GM19328 (cell line): ENCODE data around the gene CEP152.

Experiments used
- ATAC-seq: cut with Tn5 transposase; IDR thresholded peaks from one replicate; pipeline ENCODE4 v1.9.1; 2021; ENCODE audit warnings: mild to moderate bottlenecking, moderate library complexity; ENCODE audit not compliant: unreplicated experiment

The CEP152 gene

DNA sequence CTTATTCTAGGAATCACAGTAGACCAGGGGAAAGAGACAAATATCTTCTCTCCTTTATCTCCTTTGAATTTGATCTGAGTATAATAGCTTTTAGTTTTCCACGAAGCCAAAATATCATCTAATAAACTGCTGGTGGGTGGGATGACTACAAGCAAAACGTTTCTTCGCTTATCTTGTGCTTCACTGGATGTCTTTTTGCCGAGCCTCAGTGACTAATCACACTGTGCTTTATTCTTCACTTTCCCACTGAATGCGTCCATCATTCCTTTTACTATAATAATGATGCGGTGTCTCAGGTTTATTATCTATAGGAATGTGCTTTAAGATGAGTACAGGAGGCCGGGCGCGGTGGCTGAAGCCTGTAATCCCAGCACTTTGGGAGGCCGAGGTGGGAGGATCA, 32.5 kb downstream of the CEP152 start:
- ATAC-seq: no peak

DNA sequence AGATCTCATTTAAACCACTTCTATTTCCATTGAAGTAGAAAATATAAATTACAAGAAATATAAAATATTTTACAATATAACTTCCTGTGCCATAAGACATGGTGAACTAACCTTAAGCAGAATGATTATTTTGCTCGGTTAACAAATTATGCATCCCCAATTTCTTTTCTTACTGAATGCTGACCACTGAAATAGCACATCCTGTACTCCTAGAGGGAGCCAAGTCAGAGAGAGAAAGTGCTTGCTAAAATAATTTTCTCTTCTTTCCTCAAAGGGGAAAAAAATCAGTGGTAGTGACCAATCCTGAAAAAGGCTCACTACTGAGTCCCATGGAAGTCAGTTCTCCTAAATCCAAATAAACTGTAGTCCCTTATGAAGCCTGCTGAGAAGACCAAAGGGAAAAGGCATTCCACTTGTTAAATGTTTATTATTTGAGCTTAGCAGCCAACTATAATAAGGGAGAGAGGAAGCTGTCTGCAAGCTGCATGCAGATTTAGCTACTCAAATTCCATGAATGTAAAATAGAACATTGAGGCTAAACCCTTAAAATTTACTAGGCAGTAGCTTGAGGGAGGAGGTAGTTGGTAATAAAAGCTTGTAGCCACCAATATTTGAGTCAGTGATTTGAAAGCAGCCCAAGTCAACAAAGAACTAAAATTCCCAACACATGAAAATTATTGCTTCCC, 33.1 kb downstream of the CEP152 start:
- no peak for ATAC-seq

DNA sequence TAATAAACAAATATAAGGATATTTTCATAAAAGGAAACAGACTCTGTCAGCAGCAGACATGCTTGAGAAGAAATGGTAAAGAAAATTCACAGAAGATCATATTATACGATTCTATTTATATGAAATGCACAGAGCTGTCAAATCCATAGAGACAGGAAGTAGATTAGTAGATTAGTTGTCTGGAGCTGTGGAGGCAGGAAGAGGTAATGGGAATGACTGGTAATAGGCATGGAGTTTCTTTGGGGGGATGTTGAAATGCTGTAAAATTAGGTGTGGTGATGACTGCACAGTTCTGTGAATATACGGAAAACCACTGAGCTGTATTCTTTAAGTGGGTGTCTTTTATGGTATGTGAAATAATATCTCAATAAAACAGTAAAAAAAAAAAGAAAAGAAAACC, 35.3 kb downstream of the CEP152 start:
- no peak for ATAC-seq

DNA sequence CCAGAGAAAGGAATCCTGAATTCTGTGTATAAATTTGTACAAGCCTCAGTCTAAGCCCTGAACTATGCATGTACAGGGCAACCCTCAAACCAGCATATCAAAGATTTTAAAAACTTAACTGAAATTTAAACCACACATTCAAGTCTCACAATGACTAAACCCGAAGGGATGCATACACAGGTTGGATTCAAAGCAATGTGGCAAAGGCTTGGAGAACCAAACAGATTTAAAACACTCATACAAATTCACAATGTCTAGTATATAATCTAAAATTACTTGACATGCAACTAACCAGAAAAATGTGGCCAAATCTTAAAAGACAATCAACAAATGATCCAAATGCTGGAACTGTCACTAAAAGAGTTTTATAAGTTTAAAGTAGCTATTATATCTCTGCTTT, 36.4 kb downstream of the CEP152 start:
- ATAC-seq: no peak

DNA sequence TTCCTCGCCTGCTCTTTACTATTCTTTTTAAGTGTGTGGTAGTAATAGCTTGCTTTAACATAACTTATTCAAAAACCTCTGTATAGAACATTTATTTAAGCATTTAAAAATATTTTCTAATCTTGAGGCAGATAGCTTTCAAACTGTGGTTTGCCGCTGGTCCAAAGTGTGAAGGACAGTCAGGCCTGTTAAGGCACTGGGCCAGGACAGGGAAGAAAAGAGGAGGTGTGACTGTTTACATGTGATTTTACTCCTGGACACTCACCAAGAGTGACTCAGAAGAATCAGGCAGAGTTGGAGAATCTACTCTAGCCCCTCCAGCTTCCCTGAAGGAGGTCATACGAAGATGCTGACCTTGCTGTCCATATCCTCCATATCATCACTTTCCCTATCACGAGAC, 44.7 kb downstream of the CEP152 start:
- no peak for ATAC-seq

DNA sequence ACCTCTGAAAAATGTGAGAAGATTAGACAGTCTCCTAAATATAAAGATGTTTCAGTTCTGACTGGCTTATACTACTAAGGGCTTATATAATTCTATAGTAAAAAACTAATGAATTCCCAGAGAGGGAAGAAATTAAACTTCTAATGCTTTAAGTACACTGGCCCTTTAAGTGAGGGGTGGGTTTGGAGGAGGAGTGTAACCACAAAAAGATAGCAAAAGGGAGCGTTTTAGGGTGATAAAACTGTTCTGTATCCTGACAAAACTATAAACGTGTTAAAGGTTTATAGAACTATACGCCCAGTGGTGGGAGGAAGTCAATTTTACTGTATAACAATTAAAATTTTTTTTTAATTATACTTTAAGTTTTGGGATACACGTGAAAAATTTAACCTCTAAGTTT, 45.8 kb downstream of the CEP152 start:
- no peak for ATAC-seq

DNA sequence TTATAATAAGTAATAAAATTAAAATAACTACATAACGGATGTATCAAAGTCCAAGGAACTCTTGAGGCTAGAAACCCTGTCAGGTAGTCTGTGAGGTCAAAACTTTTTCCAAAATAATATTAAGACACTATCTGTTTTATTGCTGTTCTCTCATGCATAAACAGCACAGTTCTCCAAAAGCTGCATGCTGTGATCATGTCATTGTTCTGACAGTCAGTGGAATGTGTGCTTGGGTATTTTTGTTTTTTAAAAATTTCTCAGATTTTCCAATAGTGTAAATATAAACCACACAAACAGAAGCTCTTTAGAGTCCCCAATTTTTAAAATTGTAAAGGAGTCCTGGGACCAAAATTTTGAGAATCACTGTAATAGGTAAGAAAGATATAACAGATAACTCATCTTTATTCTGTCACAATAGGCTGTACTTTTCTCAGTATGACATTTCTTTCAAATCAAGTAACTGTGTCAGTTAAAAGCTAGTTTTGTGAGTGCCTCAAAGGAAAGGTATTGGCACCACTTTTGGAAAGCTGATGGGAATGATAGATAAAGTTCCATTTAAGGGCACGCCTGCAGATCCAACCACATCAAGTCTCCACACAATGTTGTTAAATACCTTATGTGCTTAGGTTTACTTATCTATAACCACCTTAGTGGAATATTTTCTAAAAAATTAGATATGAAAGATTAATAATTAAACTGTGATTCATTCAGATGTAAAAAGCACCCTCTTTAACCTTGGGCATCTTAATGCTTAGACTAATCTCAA, 49.3 kb downstream of the CEP152 start:
- ATAC-seq: no peak

DNA sequence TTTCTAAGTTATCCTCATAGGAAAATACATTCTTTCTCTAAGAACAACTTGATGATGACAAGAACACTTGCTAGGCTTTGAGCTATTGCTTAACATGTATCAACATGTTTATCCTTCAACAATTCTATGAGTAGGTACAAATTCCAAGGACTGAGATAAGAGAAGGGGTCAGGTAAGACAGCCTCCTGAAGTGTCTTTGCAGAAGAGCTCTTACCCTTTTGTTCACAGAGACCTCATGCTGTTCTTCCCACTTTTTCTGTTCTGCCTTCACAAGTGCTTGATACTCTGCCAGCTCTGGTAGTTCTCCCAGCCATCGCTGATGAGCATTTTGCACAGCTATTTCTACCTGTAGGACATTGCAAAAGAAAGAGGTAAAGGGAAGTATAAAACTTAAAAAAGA, 50.9 kb downstream of the CEP152 start:
- no peak for ATAC-seq

DNA sequence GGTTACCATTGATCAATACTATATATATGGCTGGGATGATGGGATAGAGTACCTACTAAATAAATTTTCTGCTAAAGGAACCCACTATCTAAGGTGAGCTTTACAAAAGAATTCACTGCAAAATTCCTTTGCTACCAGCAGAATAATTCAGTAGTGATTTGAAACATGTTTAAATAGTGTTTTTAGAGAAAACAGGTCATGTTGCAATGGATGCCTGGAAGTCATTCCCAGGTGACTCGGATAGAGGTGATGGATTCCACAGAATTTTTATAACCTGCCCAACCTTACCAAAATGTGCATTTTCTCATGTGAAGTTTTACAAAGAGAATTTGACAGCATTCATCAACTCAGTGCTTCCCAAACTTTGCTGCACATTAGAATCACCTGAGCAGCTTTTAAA, 53.2 kb downstream of the CEP152 start:
- no peak for ATAC-seq

DNA sequence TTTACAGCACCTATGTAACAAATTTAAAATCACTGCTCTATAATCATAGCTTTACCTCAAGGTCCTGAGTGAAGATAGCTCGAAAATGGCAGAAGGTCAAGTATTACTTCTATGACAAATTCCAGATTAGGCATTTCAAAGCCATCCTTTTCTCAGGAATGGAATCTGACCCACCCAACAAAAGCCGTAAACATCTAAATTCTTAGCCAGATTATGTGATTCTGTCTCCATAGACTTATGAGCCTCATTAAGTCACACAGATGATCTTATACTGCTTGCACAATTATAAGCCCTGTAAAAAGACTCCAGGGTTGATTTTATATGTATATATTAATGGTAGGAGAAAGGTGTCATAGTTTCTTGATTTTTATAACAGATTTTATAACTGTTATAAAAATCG, 56.9 kb downstream of the CEP152 start:
- ATAC-seq: no peak

DNA sequence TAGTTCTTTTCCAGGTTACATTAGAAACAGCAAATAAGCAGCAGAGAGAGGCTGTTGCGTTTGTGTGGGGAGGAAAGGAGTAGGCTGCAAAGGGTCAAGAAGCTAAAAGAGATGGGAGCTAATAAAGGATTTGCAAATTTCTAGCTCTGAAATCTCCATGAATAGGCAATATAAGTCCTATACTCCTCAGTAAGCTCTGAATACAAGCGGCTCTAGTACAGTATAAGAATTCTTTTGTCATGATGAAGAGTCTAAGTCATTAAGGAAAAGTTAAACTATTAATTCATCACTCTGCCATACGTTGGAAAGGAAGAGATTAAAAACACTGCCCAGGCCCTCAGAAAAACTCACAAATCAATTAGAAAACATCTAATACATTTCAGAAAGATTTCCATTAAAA, 59.3 kb downstream of the CEP152 start:
- no peak for ATAC-seq

DNA sequence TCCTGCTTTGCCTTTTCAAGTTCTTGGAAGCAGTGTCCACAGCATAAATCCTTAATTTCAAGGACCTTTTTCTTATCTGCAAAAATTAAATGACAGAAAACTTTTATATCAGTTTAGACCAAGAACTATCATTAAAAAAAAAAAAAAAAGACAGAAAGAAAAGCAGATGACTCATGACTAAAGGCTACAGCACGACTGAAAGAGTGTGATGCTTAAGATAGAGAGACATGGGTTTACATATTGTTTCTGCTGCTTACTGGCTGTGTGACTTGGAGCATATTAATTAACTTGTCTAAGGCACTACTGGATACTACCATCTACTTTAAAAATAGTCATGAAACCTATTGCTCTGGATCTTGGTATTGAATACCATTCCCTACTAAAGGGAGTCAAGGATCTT, 62.3 kb downstream of the CEP152 start:
- ATAC-seq: no peak

DNA sequence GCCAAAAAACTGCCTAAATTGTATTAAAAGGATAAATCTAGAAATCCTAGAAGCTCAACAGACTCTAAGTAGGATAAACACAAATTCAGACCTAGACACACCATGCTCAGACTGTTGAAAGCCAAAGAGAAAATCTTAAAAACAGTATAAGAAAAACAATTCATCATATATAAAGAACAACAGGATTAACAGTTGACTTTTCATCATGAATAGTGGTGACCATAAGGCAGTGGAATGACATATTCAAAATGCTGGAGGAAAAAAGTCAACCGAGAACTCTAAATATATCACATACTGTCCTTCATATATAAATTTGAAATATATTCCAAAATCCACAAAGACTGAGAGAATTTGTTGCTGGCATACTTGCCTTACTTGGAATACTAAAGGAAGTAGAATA, 77.3 kb downstream of the CEP152 start:
- ATAC-seq: no peak

DNA sequence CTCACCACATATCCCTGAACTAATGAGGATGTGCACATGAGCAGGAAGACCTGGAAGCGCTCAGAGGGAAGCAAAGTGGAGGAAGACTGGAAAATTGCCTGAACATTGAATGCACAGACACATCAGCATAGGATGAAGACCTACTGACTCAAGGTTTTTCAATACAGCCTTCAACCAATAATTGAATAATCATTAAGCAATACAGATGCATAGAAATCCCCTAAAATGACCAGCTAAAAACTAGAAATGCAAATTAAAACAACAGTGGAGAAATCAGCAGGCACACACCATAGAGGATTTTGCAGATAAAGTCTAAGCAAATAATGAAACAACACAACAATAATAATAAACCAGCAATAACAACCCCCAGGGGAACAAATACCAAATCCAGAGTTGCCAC, 80.4 kb downstream of the CEP152 start:
- ATAC-seq: no peak

DNA sequence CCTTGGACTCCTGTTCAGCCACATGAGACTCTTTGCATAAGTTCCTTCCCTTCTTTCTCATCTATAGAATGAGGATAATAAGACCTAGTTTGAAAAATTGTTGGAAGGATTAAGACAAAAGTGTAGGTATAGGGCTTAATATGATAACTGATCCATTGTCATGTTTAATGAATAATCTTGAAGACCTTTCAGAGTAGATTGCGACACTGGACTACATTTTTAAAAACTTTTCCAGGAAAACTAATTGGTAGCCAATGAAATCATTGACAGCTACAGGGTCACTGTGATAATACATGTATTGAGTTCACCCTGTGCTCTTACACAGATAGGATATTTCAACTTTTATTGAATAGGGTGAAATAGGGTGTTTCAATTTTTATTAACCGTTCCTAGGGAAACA, 86.9 kb downstream of the CEP152 start:
- no peak for ATAC-seq

DNA sequence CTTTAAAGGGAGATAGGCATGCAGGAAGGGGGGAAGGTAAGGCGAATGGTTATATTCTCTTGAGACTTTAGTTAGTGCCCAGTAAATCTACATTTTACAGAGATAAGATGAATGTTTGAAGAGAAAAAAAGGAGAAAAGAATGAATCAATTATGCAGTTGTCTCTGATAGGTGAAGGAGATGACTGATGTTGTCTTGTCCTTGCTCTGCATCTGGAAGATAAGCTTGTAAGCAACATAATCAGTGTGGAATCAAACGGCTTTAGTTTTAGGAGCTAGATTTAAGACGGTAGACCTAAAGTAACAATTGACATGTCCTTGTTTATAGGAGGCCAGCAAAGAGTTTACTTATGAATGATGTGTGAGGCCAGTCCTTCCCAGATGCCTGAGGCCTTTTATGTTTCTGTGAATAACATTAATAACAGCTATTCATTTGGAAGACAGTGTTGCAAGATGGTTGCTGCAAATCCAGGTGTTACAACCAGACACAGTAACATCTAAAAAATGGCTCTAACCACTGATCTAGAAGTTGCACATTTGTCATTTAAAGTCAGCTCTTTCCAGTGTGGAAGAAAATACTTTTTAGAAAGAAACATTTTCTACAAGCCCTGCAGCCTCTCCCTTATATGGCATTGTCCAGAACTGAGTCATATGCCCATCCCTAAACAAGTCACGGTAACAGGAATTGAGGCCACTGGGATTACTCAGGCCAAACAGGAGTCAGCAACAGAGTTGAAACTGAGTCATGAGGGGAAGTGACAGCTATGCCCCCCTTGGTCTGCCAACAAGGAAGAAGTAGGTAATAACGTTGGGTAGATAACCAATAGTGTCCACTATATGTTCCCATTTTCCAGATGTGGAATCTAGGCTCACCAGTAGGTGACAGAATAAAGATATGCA, 87.9 kb downstream of the CEP152 start:
- no peak for ATAC-seq

DNA sequence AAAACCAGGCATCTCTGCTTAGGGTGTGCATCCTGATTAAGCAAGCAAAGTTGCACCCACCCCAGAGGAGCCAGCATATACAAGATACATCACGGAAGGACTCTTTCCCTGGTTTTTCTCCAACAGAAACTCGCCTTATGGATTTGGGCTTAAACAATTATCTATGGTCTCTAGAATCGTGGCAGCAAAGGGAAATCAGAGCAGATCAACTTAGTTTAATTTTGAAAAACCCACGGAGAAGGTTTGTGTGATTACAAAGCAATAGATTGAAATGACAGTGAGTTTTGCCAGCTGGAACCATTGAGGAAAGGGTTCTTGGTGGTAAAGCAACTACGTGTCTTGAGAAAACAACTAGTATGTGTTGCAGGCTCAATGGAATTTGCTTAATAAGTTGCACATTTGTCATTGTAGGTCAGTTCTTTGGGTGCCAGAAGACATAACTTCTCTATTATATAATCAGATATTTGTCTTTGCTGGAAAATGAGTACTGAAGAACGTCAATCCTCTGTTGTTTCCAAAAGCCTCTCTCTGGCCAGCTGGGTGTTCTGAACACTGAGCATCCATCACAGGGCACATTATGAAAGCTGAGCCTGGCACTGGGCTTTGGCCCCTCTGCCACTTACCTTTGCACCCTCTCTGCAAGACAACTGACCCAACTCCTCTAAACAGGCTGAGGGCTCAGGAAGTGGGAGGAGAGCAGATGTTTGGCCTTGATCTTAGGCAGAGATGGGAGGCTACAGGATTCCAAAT, 89.6 kb downstream of the CEP152 start:
- no peak for ATAC-seq

DNA sequence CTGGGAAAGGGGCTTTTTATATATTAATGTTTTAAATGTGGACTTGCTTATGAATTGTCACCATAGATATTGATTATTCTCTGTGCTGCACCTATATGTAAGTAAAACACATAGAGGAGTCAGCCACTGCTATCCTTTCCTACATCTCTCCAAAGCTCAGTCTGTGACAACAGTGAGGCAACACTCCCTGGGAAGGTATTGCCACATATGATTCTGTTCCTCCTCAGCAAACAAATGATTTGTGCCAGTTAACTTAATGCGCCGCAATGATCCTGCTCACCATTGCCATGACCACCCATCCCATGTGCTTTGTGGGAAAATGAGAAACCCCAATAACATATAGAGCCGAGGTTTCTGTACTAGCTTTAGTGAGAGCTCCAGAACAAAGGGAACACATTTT, 90.2 kb downstream of the CEP152 start:
- ATAC-seq: no peak

DNA sequence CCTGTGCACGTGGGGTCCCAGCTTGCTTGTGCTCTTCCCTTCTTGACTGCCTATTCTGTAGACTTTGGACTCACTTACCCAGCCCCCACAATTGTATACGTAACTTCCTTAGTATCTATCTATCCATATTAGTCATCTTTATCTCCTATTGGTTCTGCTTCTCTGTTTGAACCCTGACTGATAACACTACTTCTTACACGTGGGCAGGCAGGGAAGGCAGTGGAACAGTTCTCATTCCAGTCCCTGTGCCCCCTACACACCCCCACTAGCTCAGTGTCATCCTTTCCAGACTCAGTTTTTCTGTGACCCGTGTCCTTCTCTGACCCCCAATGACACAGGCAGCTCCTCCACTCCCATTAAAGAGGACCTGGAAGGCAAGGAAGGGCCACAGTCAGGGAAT, 91.2 kb downstream of the CEP152 start:
- no peak for ATAC-seq

DNA sequence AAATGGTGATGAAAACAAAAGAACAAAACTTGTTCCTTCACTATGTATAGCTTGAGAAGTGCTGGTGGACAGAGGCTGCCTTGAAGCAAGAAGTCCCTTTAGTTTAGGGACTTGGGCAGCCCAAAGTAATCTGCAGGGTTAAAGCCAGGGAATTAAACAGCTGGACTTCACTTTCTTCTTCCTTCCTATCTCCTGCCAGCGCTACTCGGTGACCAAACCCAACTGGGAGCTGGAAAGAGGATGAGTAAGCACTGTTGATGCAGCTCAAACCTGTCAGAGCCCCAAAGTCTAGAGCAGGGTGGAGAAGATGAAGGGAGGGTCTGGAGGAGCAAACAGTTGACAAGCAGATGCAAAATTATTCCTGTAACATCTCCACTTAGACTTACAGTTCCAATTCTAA, 92.2 kb downstream of the CEP152 start:
- no peak for ATAC-seq

DNA sequence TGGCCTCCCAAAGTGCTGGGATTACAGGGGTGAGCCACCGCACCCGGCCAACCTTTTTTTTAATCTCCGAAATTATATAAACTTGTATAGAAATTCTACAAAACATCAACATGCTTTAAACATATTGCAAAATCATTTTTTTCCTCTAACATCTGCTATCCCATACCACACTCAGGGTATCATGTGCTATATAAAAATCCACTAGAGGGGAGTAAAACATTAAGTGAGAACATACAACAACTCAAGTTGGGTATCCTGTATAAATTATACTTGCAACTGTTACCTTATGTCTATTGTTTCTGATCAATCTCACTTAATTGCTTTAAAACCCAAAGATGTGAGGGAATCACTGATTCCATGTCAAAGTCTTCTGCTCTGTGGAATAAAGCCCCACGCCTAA, 93.4 kb downstream of the CEP152 start:
- ATAC-seq: no peak
